ENCODE measurements around the gene RC3H2. TPM values are rescaled to one million over a fixed set of nuclear protein-coding genes. Genes with fewer than 3 reads are reported as not detected.
"Not testable (repeated sequence)": the region's sequence is repeated elsewhere in the genome, so short reads cannot be mapped to it uniquely, and the experiment has no call there.

RC3H2 gene
- total RNA-seq, 1 donor: 90.0 TPM

GRCh38 chr9:122883125-122883524, 22.0 kb downstream of the RC3H2 start:
- no peaks in the 10 kb centered on the region for H3K4me1 ChIP-seq (ENCODE audit: insufficient read depth, low read length)

GRCh38 chr9:122879443-122879842, 25.7 kb downstream of the RC3H2 start:
- Histone ChIP-seq H3K4me3 (ENCODE audit: low read length) (no peak overlapping the region), H3K4me1 (ENCODE audit: insufficient read depth, low read length) (no peaks in the 10 kb centered on the region), H3K9me3 (ENCODE audit: low read depth, low read length) (no peaks in the 10 kb centered on the region), H3K27me3 (ENCODE audit: insufficient read depth, low read length) (no peaks in the 10 kb centered on the region)

More at GRCh38 chr9:122883125-122883524, 22.0 kb downstream of the RC3H2 start:
- Histone ChIP-seq H3K27me3 (ENCODE audit: insufficient read depth, low read length) (no peaks in the 10 kb centered on the region), H3K9me3 (ENCODE audit: low read depth, low read length) (no peaks in the 10 kb centered on the region), H3K4me3 (ENCODE audit: low read length) (no peak overlapping the region)

GRCh38 chr9:122875523-122875922, 29.6 kb downstream of the RC3H2 start:
- no peak overlapping the region for H3K4me3 ChIP-seq (ENCODE audit: low read length)
- no peaks in the 10 kb centered on the region for H3K4me1 ChIP-seq (ENCODE audit: insufficient read depth, low read length)
- H3K9me3 ChIP-seq (ENCODE audit: low read depth, low read length): no peaks in the 10 kb centered on the region
- no peaks in the 10 kb centered on the region for H3K27me3 ChIP-seq (ENCODE audit: insufficient read depth, low read length)

GRCh38 chr9:122867276-122867675, 37.9 kb downstream of the RC3H2 start:
- H3K4me3 ChIP-seq (ENCODE audit: low read length); H3K4me1 ChIP-seq (ENCODE audit: insufficient read depth, low read length); H3K9me3 ChIP-seq (ENCODE audit: low read depth, low read length); H3K27me3 ChIP-seq (ENCODE audit: insufficient read depth, low read length): not testable (repeated sequence)

- no peaks in the 10 kb centered on the region for H3K4me1 ChIP-seq (ENCODE audit: insufficient read depth, low read length)
- no peaks in the 10 kb centered on the region for H3K27me3 ChIP-seq (ENCODE audit: insufficient read depth, low read length)
- no peaks in the 10 kb centered on the region for H3K9me3 ChIP-seq (ENCODE audit: low read depth, low read length)
- H3K4me3 ChIP-seq (ENCODE audit: low read length): no peak overlapping the region
Observed at GRCh38 chr9:122866079-122866478, 39.1 kb downstream of the RC3H2 start.

GRCh38 chr9:122865300-122865699, 39.9 kb downstream of the RC3H2 start:
- no peaks in the 10 kb centered on the region for H3K4me1 ChIP-seq (ENCODE audit: insufficient read depth, low read length)
- H3K27me3 ChIP-seq (ENCODE audit: insufficient read depth, low read length): no peaks in the 10 kb centered on the region
- H3K9me3 ChIP-seq (ENCODE audit: low read depth, low read length): no peaks in the 10 kb centered on the region
- H3K4me3 ChIP-seq (ENCODE audit: low read length): no peak overlapping the region

GRCh38 chr9:122863407-122863806, 41.8 kb downstream of the RC3H2 start:
- H3K9me3 ChIP-seq (ENCODE audit: low read depth, low read length): no peaks in the 10 kb centered on the region
- H3K4me1 ChIP-seq (ENCODE audit: insufficient read depth, low read length): no peaks in the 10 kb centered on the region
- no peaks in the 10 kb centered on the region for H3K27me3 ChIP-seq (ENCODE audit: insufficient read depth, low read length)
- H3K4me3 ChIP-seq (ENCODE audit: low read length): no peak overlapping the region

GRCh38 chr9:122860319-122861142, 44.6 kb downstream of the RC3H2 start:
- no peak overlapping the region for H3K4me3 ChIP-seq (ENCODE audit: low read length)
- no peaks in the 10 kb centered on the region for H3K27me3 ChIP-seq (ENCODE audit: insufficient read depth, low read length)
- H3K4me1 ChIP-seq (ENCODE audit: insufficient read depth, low read length): no peaks in the 10 kb centered on the region
- no peaks in the 10 kb centered on the region for H3K9me3 ChIP-seq (ENCODE audit: low read depth, low read length)

- no peak overlapping the region for H3K4me3 ChIP-seq (ENCODE audit: low read length)
- H3K27me3 ChIP-seq (ENCODE audit: insufficient read depth, low read length): no peaks in the 10 kb centered on the region
- no peaks in the 10 kb centered on the region for H3K4me1 ChIP-seq (ENCODE audit: insufficient read depth, low read length)
- no peaks in the 10 kb centered on the region for H3K9me3 ChIP-seq (ENCODE audit: low read depth, low read length)
Observed at GRCh38 chr9:122857815-122858214, 47.3 kb downstream of the RC3H2 start.

- H3K27me3 ChIP-seq (ENCODE audit: insufficient read depth, low read length); H3K9me3 ChIP-seq (ENCODE audit: low read depth, low read length); H3K4me3 ChIP-seq (ENCODE audit: low read length); H3K4me1 ChIP-seq (ENCODE audit: insufficient read depth, low read length): not testable (repeated sequence)
Observed at GRCh38 chr9:122852085-122852786, 52.9 kb downstream of the RC3H2 start.

GRCh38 chr9:122848256-122848943, 56.8 kb downstream of the RC3H2 start:
- no peak overlapping the region for H3K4me3 ChIP-seq (ENCODE audit: low read length)
- H3K9me3 ChIP-seq (ENCODE audit: low read depth, low read length): no peaks in the 10 kb centered on the region

GRCh38 chr9:122846371-122846940, 58.7 kb downstream of the RC3H2 start:
- H3K4me3 ChIP-seq (ENCODE audit: low read length): no peak overlapping the region
- H3K9me3 ChIP-seq (ENCODE audit: low read depth, low read length): no peaks in the 10 kb centered on the region
- H3K27me3 ChIP-seq (ENCODE audit: insufficient read depth, low read length): no peaks in the 10 kb centered on the region
- H3K4me1 ChIP-seq (ENCODE audit: insufficient read depth, low read length): no peaks in the 10 kb centered on the region

More at GRCh38 chr9:122848256-122848943, 56.8 kb downstream of the RC3H2 start:
- Histone ChIP-seq H3K4me1 (ENCODE audit: insufficient read depth, low read length) (no peaks in the 10 kb centered on the region), H3K27me3 (ENCODE audit: insufficient read depth, low read length) (no peaks in the 10 kb centered on the region)

GRCh38 chr9:122845116-122845515, 60.0 kb downstream of the RC3H2 start:
- Histone ChIP-seq H3K4me1 (ENCODE audit: insufficient read depth, low read length) (no peaks in the 10 kb centered on the region), H3K4me3 (ENCODE audit: low read length) (no peak overlapping the region), H3K27me3 (ENCODE audit: insufficient read depth, low read length) (no peaks in the 10 kb centered on the region), H3K9me3 (ENCODE audit: low read depth, low read length) (no peaks in the 10 kb centered on the region)

GRCh38 chr9:122844137-122844536, 61.0 kb downstream of the RC3H2 start:
- H3K4me1 ChIP-seq (ENCODE audit: insufficient read depth, low read length): no peaks in the 10 kb centered on the region
- no peak overlapping the region for H3K4me3 ChIP-seq (ENCODE audit: low read length)
- no peaks in the 10 kb centered on the region for H3K9me3 ChIP-seq (ENCODE audit: low read depth, low read length)
- no peaks in the 10 kb centered on the region for H3K27me3 ChIP-seq (ENCODE audit: insufficient read depth, low read length)

- Histone ChIP-seq H3K4me3 (ENCODE audit: low read length) (no peak overlapping the region), H3K4me1 (ENCODE audit: insufficient read depth, low read length) (no peaks in the 10 kb centered on the region), H3K27me3 (ENCODE audit: insufficient read depth, low read length) (no peaks in the 10 kb centered on the region), H3K9me3 (ENCODE audit: low read depth, low read length) (no peaks in the 10 kb centered on the region)
Observed at GRCh38 chr9:122841501-122841900, 63.7 kb downstream of the RC3H2 start.

Data from mononuclear cell (primary cell).